HL-60 (cell line): ENCODE results near the gene KAZN.

Experiments
- DNase-seq, 2 experiments: peaks; one replicate each; pipeline ENCODE4 v3.0.0-alpha.2; 2010 to 2020; ENCODE audit warnings: low read depth in 1 of 2, low spot score in 1 of 2
- H3K27ac ChIP-seq: fragments of 250-450 bp; sonication (Bioruptor Pico); replicated peaks from 2 replicates; pipeline ENCODE4 v1.5.1; 2020; ENCODE audit warnings: mild to moderate bottlenecking, moderate library complexity
- H3K27me3 ChIP-seq: fragments of 250-450 bp; sonication (Bioruptor Pico); 2 replicates; pipeline ENCODE4 v1.5.1; 2021; ENCODE audit warnings: mild to moderate bottlenecking, moderate library complexity; ENCODE audit not compliant: insufficient read depth, poor library complexity, severe bottlenecking
- H3K4me3 ChIP-seq: replicated peaks from 2 replicates; pipeline ENCODE4 v1.5.1; 2011; ENCODE audit warnings: mild to moderate bottlenecking, control low read depth, low read length; ENCODE audit not compliant: insufficient read depth
- CTCF ChIP-seq: IDR thresholded peaks from one replicate; pipeline ENCODE4 v1.5.1; 2011; ENCODE audit warnings: low read length, control low read depth, inconsistent platforms; ENCODE audit not compliant: insufficient read depth
- GABPA ChIP-seq: IDR thresholded peaks from 2 replicates; pipeline ENCODE4 v1.6.1; 2012; ENCODE audit warnings: low read depth
- POLR2AphosphoS5 ChIP-seq: IDR thresholded peaks from 2 replicates; pipeline ENCODE4 v1.6.1; 2012; ENCODE audit warnings: low read depth
- REST ChIP-seq: IDR thresholded peaks from 2 replicates; pipeline ENCODE4 v1.6.1; 2012; ENCODE audit warnings: low read depth; ENCODE audit not compliant: insufficient replicate concordance
- SPI1 ChIP-seq: IDR thresholded peaks from 2 replicates; pipeline ENCODE4 v1.6.1; 2012; ENCODE audit warnings: low read depth, mild to moderate bottlenecking, borderline replicate concordance

KAZN gene

GRCh38 chr1:14782741-14783591 is 184.5 kb downstream of the KAZN start:
- H3K4me3 ChIP-seq, result no peak overlapping the region
- TF ChIP-seq POLR2AphosphoS5 (no peak), CTCF (no peak), SPI1 (no peak), GABPA (no peak), REST (no peak)
- DNase-seq, result no peak

GRCh38 chr1:14783592-14783886 is 185.1 kb downstream of the KAZN start:
- no peak for DNase-seq
- H3K4me3 ChIP-seq, result no peak overlapping the region
- H3K27me3 ChIP-seq, result no peaks in the 10 kb centered on the region
- H3K27ac ChIP-seq, result no peak overlapping the region
- no peak for TF ChIP-seq SPI1
- TF ChIP-seq CTCF, result no peak
- no peak for TF ChIP-seq REST
- TF ChIP-seq POLR2AphosphoS5, result no peak
- TF ChIP-seq GABPA, result no peak

More at GRCh38 chr1:14782741-14783591, 184.5 kb downstream of the KAZN start:
- no peaks in the 10 kb centered on the region for H3K27me3 ChIP-seq
- H3K27ac ChIP-seq, result no peak overlapping the region

GRCh38 chr1:14784790-14785773 is 186.6 kb downstream of the KAZN start:
- Histone ChIP-seq H3K27ac (no peak overlapping the region), H3K4me3 (no peak overlapping the region), H3K27me3 (no peaks in the 10 kb centered on the region)
- DNase-seq, result no peak
- TF ChIP-seq SPI1, result no peak
- TF ChIP-seq POLR2AphosphoS5, result no peak
- TF ChIP-seq GABPA, result no peak
- TF ChIP-seq CTCF, result no peak
- no peak for TF ChIP-seq REST
